Measurements from ENCODE around the gene GET4. TPM values are rescaled to one million over a fixed set of nuclear protein-coding genes. Genes with fewer than 3 reads are reported as not detected.
A peak's percentile ranks its signal among the peaks of the same experiment; 100 is the strongest.

Gene GET4
- total RNA-seq, 1 donor from 2014 or later = 58.2 TPM

DNA sequence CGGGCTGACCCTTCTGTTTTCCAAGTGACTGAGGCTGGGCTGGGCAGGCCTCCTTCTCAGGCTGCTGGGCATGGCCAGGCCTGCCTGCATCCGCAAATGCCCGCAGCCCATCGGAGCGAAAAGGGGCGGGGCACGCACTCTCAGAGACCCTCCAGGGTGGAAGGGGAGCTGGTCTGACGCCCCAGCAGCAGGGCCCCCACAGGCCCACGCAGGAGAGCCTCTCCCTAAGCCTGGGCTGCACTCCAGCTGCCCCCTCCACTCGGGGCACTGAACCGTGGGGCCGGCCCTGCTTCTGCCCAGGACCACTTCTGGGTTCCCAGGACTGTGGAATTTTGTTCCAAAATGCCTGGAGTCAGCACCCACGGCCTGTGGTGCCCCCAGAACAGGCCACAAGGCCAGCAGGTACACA lies 68.8 kb downstream of the GET4 start:
- H3K27ac Mint-ChIP-seq = no peak overlapping the region
- peaks cover 13% of the 10 kb centered on the region for H3K9me3 Mint-ChIP-seq (ENCODE audit: low read depth)
- DNase-seq (ENCODE audit: low spot score, unreplicated experiment) = no peak
- H3K4me1 Mint-ChIP-seq (ENCODE audit: low read depth) = no peaks in the 10 kb centered on the region
- peaks cover 18% of the 10 kb centered on the region for H3K27me3 Mint-ChIP-seq
- TF ChIP-seq, protein P1, sequence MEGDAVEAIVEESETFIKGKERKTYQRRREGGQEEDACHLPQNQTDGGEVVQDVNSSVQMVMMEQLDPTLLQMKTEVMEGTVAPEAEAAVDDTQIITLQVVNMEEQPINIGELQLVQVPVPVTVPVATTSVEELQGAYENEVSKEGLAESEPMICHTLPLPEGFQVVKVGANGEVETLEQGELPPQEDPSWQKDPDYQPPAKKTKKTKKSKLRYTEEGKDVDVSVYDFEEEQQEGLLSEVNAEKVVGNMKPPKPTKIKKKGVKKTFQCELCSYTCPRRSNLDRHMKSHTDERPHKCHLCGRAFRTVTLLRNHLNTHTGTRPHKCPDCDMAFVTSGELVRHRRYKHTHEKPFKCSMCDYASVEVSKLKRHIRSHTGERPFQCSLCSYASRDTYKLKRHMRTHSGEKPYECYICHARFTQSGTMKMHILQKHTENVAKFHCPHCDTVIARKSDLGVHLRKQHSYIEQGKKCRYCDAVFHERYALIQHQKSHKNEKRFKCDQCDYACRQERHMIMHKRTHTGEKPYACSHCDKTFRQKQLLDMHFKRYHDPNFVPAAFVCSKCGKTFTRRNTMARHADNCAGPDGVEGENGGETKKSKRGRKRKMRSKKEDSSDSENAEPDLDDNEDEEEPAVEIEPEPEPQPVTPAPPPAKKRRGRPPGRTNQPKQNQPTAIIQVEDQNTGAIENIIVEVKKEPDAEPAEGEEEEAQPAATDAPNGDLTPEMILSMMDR (IDR thresholded peaks at IDR 0.05; ENCODE audit: unreplicated experiment) = no peak
- peaks cover 3% of the 10 kb centered on the region for H3K36me3 Mint-ChIP-seq (ENCODE audit: insufficient read depth)
- no peak overlapping the region for H3K4me3 Mint-ChIP-seq (ENCODE audit: low read depth)

DNA sequence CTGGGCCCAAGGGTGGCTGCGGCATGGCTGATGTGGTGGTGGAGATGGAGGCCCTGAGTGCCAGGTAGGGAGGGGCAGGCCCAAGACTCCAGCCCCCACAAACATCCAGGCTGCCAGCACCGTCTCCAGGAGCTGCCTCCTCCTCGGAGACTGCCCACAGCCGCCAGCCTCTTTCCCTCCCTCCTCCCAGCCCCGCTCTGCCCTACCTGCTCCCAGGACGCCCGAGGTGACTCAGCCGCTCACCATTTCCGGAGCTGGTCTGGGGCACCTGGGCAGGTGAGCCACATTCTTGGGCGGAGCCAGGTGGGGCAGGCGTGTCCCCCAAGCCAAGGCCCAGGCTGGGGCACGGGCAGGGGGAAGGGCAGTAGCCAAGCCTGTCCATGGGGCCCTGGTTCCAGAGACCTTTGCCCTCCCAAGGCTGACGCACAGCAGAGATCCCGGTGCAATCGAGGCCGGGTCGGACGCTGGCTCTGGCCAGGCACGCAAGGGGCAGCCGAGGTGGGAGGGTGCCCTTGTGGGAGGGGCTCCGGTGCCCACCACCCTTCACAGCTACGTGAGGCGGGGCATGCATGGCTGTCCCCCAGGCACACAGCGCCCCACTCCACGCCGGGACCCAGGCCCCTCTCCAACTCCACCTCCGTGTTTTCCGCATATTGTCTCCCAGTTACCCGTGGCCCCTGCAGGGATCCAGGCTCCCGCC lies 69.4 kb downstream of the GET4 start:
- Mint-ChIP-seq H3K4me3 (ENCODE audit: low read depth) (no peak overlapping the region), H3K36me3 (ENCODE audit: insufficient read depth) (peaks cover 2% of the 10 kb centered on the region), H3K27me3 (peaks cover 14% of the 10 kb centered on the region), H3K9me3 (ENCODE audit: low read depth) (peaks cover 7% of the 10 kb centered on the region), H3K27ac (no peak overlapping the region), H3K4me1 (ENCODE audit: low read depth) (no peaks in the 10 kb centered on the region)
- TF ChIP-seq, protein P1 (IDR thresholded peaks at IDR 0.05; ENCODE audit: unreplicated experiment) = no peak
- DNase-seq (ENCODE audit: low spot score, unreplicated experiment) = peak; percentile 51

Other genes with a start within 250 kb of the GET4 start
- 46.7 and 51.0 TPM in 2 replicates for gene DNAAF5, start 149.9 kb upstream of the GET4 start, total RNA-seq
- gene PRKAR1B, start 149.3 kb upstream of the GET4 start, total RNA-seq = 51.6 and 54.2 TPM in 2 replicates
- gene SUN1, start 44.1 kb upstream of the GET4 start, total RNA-seq = 152 and 157 TPM in 2 replicates
- 10.3 and 10.7 TPM in 2 replicates for gene ADAP1, start 78.1 kb downstream of the GET4 start, total RNA-seq
- 20.3 and 20.6 TPM in 2 replicates for gene COX19, start 99.0 kb downstream of the GET4 start, total RNA-seq
- 1.2 and 1.6 TPM in 2 replicates for gene CYP2W1, start 106.6 kb downstream of the GET4 start, total RNA-seq
- 1.6 and 1.9 TPM in 2 replicates for gene GPR146, start 168.0 kb downstream of the GET4 start, total RNA-seq
- gene GPER1, start 211.6 kb downstream of the GET4 start, total RNA-seq = 0.50 and 0.64 TPM in 2 replicates